Measurements from ENCODE around the gene COL8A1. TPM values are rescaled to one million over a fixed set of nuclear protein-coding genes. Genes with fewer than 3 reads are reported as not detected.
A peak's percentile ranks its signal among the peaks of the same experiment; 100 is the strongest.

The COL8A1 gene
- total RNA-seq, 2 donors from 2014 or later: 0.42 to 1.9 TPM

GRCh38 chr3:99799422-99799821 lies 161.0 kb downstream of the COL8A1 start:
- Histone ChIP-seq H3K4me1 (no peaks in the 10 kb centered on the region), H3K27ac (no peak overlapping the region), H3K9ac (ENCODE audit: low read depth in 2 of 2, low read length in 2 of 2) (no peak overlapping the region), H3K9me3 (no peaks in the 10 kb centered on the region), H3K36me3 (no peaks in the 10 kb centered on the region), H3K4me3 (no peak overlapping the region), H3K27me3 (no peaks in the 10 kb centered on the region)
- intact Hi-C loops (cut with DNase I): no loop called here
- no peak for DNase-seq
- TF ChIP-seq CTCF (IDR thresholded peaks at IDR 0.05): no peak

- Histone ChIP-seq H3K27ac (no peak overlapping the region), H3K9ac (ENCODE audit: low read depth in 2 of 2, low read length in 2 of 2) (no peak overlapping the region)
- TF ChIP-seq CTCF (IDR thresholded peaks at IDR 0.05): no peak
These were observed 164.9 kb downstream of the COL8A1 start for GRCh38 chr3:99803297-99803696.

GRCh38 chr3:99805160-99805559 lies 166.8 kb downstream of the COL8A1 start:
- no peaks in the 10 kb centered on the region for H3K9me3 ChIP-seq

More at GRCh38 chr3:99803297-99803696, 164.9 kb downstream of the COL8A1 start:
- no peak overlapping the region for H3K4me3 ChIP-seq
- H3K27me3 ChIP-seq: no peaks in the 10 kb centered on the region
- no peak for DNase-seq
- H3K36me3 ChIP-seq: no peaks in the 10 kb centered on the region
- no peaks in the 10 kb centered on the region for H3K4me1 ChIP-seq
- no peaks in the 10 kb centered on the region for H3K9me3 ChIP-seq
- intact Hi-C loops (cut with DNase I): no loop called here

GRCh38 chr3:99808163-99808794 lies 169.9 kb downstream of the COL8A1 start:
- no peak overlapping the region for H3K9ac ChIP-seq (ENCODE audit: low read depth in 2 of 2, low read length in 2 of 2)

More at GRCh38 chr3:99805160-99805559, 166.8 kb downstream of the COL8A1 start:
- H3K9ac ChIP-seq (ENCODE audit: low read depth in 2 of 2, low read length in 2 of 2): no peak overlapping the region
- no peaks in the 10 kb centered on the region for H3K36me3 ChIP-seq
- H3K4me3 ChIP-seq: no peak overlapping the region
- no peak overlapping the region for H3K27ac ChIP-seq
- no peaks in the 10 kb centered on the region for H3K27me3 ChIP-seq
- no peak for DNase-seq
- TF ChIP-seq CTCF (IDR thresholded peaks at IDR 0.05): no peak
- no peaks in the 10 kb centered on the region for H3K4me1 ChIP-seq
- intact Hi-C loops (cut with DNase I): no loop called here

GRCh38 chr3:99809565-99809964 lies 171.2 kb downstream of the COL8A1 start:
- intact Hi-C loops (cut with DNase I): no loop called here
- Histone ChIP-seq H3K9ac (ENCODE audit: low read depth in 2 of 2, low read length in 2 of 2) (no peak overlapping the region), H3K4me3 (no peak overlapping the region), H3K4me1 (no peaks in the 10 kb centered on the region), H3K27me3 (no peaks in the 10 kb centered on the region), H3K27ac (no peak overlapping the region), H3K36me3 (no peaks in the 10 kb centered on the region), H3K9me3 (no peaks in the 10 kb centered on the region)
- no peak for TF ChIP-seq CTCF (IDR thresholded peaks at IDR 0.05)
- no peak for DNase-seq

More at GRCh38 chr3:99808163-99808794, 169.9 kb downstream of the COL8A1 start:
- H3K36me3 ChIP-seq: no peaks in the 10 kb centered on the region
- H3K4me1 ChIP-seq: no peaks in the 10 kb centered on the region
- DNase-seq: peak; percentile 48
- intact Hi-C loops (cut with DNase I): no loop called here
- peak; percentile 68 for TF ChIP-seq CTCF (IDR thresholded peaks at IDR 0.05)
- no peak overlapping the region for H3K4me3 ChIP-seq
- no peak overlapping the region for H3K27ac ChIP-seq
- no peaks in the 10 kb centered on the region for H3K27me3 ChIP-seq
- H3K9me3 ChIP-seq: no peaks in the 10 kb centered on the region
